KG1 (cell line): ENCODE results near the gene BRPF1.
"Not testable (repeated sequence)": the region's sequence is repeated elsewhere in the genome, so short reads cannot be mapped to it uniquely, and the experiment has no call there.

Experiments
- DNase-seq: peaks from one replicate; lab custom pipeline; 2025; lab: John Stamatoyannopoulos, UW

Gene BRPF1

GRCh38 chr3:9768141-9768775 is 36.7 kb downstream of the BRPF1 start:
- DNase-seq: no peak

- no peak for DNase-seq
Observed at GRCh38 chr3:9769012-9769411, 37.5 kb downstream of the BRPF1 start.

- no peak for DNase-seq
Observed at GRCh38 chr3:9769426-9770275, 38.1 kb downstream of the BRPF1 start, which contains the start of gene CAMK1. Gene CAMK1, minus strand, starts transcription at chr3:9769947. Its CDS starts 2,198 bp downstream, at chr3:9767749.

- no peak for DNase-seq
Observed at GRCh38 chr3:9770276-9770812, 38.8 kb downstream of the BRPF1 start.

GRCh38 chr3:9771007-9771406 is 39.5 kb downstream of the BRPF1 start:
- not testable (repeated sequence) for DNase-seq

GRCh38 chr3:9776896-9777693 is 45.6 kb downstream of the BRPF1 start:
- DNase-seq: no peak

GRCh38 chr3:9777694-9778021 is 46.1 kb downstream of the BRPF1 start:
- no peak for DNase-seq

- no peak for DNase-seq
Observed at GRCh38 chr3:9778143-9779074, 46.9 kb downstream of the BRPF1 start.

- DNase-seq: no peak
Observed at GRCh38 chr3:9779075-9779593, 47.6 kb downstream of the BRPF1 start.

- DNase-seq: peak; percentile 97
Observed at GRCh38 chr3:9779721-9780457, 48.4 kb downstream of the BRPF1 start.

GRCh38 chr3:9780458-9780812 is 48.9 kb downstream of the BRPF1 start:
- no peak for DNase-seq

- DNase-seq: no peak
Observed at GRCh38 chr3:9780910-9781309, 49.4 kb downstream of the BRPF1 start.

- no peak for DNase-seq
Observed at GRCh38 chr3:9781551-9781950, 50.0 kb downstream of the BRPF1 start.

GRCh38 chr3:9781978-9782603 is 50.6 kb downstream of the BRPF1 start:
- no peak for DNase-seq

GRCh38 chr3:9782770-9783169 is 51.2 kb downstream of the BRPF1 start:
- DNase-seq: no peak

- no peak for DNase-seq
Observed at GRCh38 chr3:9783954-9784353, 52.4 kb downstream of the BRPF1 start.

GRCh38 chr3:9784965-9785364 is 53.4 kb downstream of the BRPF1 start:
- no peak for DNase-seq

- DNase-seq: no peak
Observed at GRCh38 chr3:9785602-9786001, 54.1 kb downstream of the BRPF1 start.

GRCh38 chr3:9786209-9786739 is 54.7 kb downstream of the BRPF1 start:
- DNase-seq: no peak
